ENCODE results near the gene DNAJB9. TPM values are rescaled to one million over a fixed set of nuclear protein-coding genes. Genes with fewer than 3 reads are reported as not detected.

Gene DNAJB9
- total RNA-seq, 1 experiment from 2014 or later, result 12.9 TPM

- H3K4me1 ChIP-seq (ENCODE audit: insufficient read depth, low read length, poor library complexity, severe bottlenecking), result peaks cover 13% of the 10 kb centered on the region
- no peaks in the 10 kb centered on the region for H3K27me3 ChIP-seq (replicated peaks; ENCODE audit: insufficient read depth, low read depth, low read length, poor library complexity)
- ChIA-PET POLR2A (ENCODE audit: low non-redundant PET) (no interaction called here), CTCF (interaction anchor here (0.6 kb wide), 1 partner anchor 76 kb away, joined by 9 read pairs; no protein-coding TSS in a partner anchor)
- intact Hi-C loops (cut with micrococcal nuclease; ENCODE audit: unreplicated experiment), result loop anchor here (2.0 kb wide), 1 partner anchor 43 kb away; the partner anchor contains the start of genes DNAJB9 and THAP5
- BruUV-seq (replicated peaks), result no TSS peak
- H3K4me3 ChIP-seq (ENCODE audit: low read depth, low read length, poor library complexity, severe bottlenecking), result peak within 1 kb of the TSS; percentile 82
- H3K36me3 ChIP-seq (ENCODE audit: insufficient read depth, low read length, poor library complexity, severe bottlenecking), result no peaks in the 10 kb centered on the region
- DNase-seq (ENCODE audit: low spot score), result peak; percentile 100
- H3K27ac ChIP-seq (ENCODE audit: low read depth, low read length, poor library complexity, severe bottlenecking), result peak within 1 kb of the TSS; percentile 94
- H3K9me3 ChIP-seq (ENCODE audit: low read depth, low read length, poor library complexity, severe bottlenecking), result no peaks in the 10 kb centered on the region
- no peak for TF ChIP-seq EZH2 (IDR thresholded peaks at IDR 0.05; ENCODE audit: borderline replicate concordance, low read depth, low read length, poor library complexity, severe bottlenecking)
- no peak for TF ChIP-seq CTCF (conservative IDR thresholded peaks at IDR 0.05; ENCODE audit: low read depth, low read length)
These were observed 43.5 kb upstream of the DNAJB9 start, which contains the start of gene PNPLA8 for GRCh38 chr7:108525985-108526767. Gene PNPLA8, minus strand, starts transcription at chr7:108526135. Its CDS starts 10,644 bp downstream, at chr7:108515491.

- no peak for DNase-seq (ENCODE audit: low spot score)
- BruUV-seq (replicated peaks), result TSS peak; percentile 99
- peak overlapping the region; percentile 94 for H3K27ac ChIP-seq (ENCODE audit: low read depth, low read length, poor library complexity, severe bottlenecking)
- POLR2A ChIA-PET (ENCODE audit: low non-redundant PET), result no interaction called here
- H3K4me3 ChIP-seq (ENCODE audit: low read depth, low read length, poor library complexity, severe bottlenecking), result peak overlapping the region; percentile 82
- TF ChIP-seq CTCF (conservative IDR thresholded peaks at IDR 0.05; ENCODE audit: low read depth, low read length) (no peak), EZH2 (IDR thresholded peaks at IDR 0.05; ENCODE audit: borderline replicate concordance, low read depth, low read length, poor library complexity, severe bottlenecking) (no peak)
- no peaks in the 10 kb centered on the region for H3K27me3 ChIP-seq (replicated peaks; ENCODE audit: insufficient read depth, low read depth, low read length, poor library complexity)
- peaks cover 13% of the 10 kb centered on the region for H3K4me1 ChIP-seq (ENCODE audit: insufficient read depth, low read length, poor library complexity, severe bottlenecking)
- CTCF ChIA-PET, result no interaction called here
- no peaks in the 10 kb centered on the region for H3K36me3 ChIP-seq (ENCODE audit: insufficient read depth, low read length, poor library complexity, severe bottlenecking)
- no peaks in the 10 kb centered on the region for H3K9me3 ChIP-seq (ENCODE audit: low read depth, low read length, poor library complexity, severe bottlenecking)
- intact Hi-C loops (cut with micrococcal nuclease; ENCODE audit: unreplicated experiment), result loop anchor here (2.0 kb wide), 1 partner anchor 42 kb away; the partner anchor contains the start of genes DNAJB9 and THAP5
These were observed 43.0 kb upstream of the DNAJB9 start for GRCh38 chr7:108526768-108527017.

- POLR2A ChIA-PET (ENCODE audit: low non-redundant PET), result no interaction called here
- BruUV-seq (replicated peaks), result no TSS peak
- Histone ChIP-seq H3K9me3 (ENCODE audit: low read depth, low read length, poor library complexity, severe bottlenecking) (no peaks in the 10 kb centered on the region), H3K4me1 (ENCODE audit: insufficient read depth, low read length, poor library complexity, severe bottlenecking) (peaks cover 13% of the 10 kb centered on the region), H3K27me3 (replicated peaks; ENCODE audit: insufficient read depth, low read depth, low read length, poor library complexity) (no peaks in the 10 kb centered on the region), H3K36me3 (ENCODE audit: insufficient read depth, low read length, poor library complexity, severe bottlenecking) (no peaks in the 10 kb centered on the region), H3K4me3 (ENCODE audit: low read depth, low read length, poor library complexity, severe bottlenecking) (no peak overlapping the region), H3K27ac (ENCODE audit: low read depth, low read length, poor library complexity, severe bottlenecking) (no peak overlapping the region)
- CTCF ChIA-PET, result no interaction called here
- no peak for DNase-seq (ENCODE audit: low spot score)
- no peak for TF ChIP-seq CTCF (conservative IDR thresholded peaks at IDR 0.05; ENCODE audit: low read depth, low read length)
- TF ChIP-seq EZH2 (IDR thresholded peaks at IDR 0.05; ENCODE audit: borderline replicate concordance, low read depth, low read length, poor library complexity, severe bottlenecking), result no peak
- intact Hi-C loops (cut with micrococcal nuclease; ENCODE audit: unreplicated experiment), result no loop called here
These were observed 41.4 kb upstream of the DNAJB9 start for GRCh38 chr7:108528183-108528712.

Data from A673 (cell line).